Neuronal stem cell (in vitro differentiated cells): ENCODE data around the gene TRIM10.

ENCODE experiments used
- DNase-seq: peaks from one replicate; pipeline ENCODE4 v3.0.0-alpha.2; 2013; ENCODE audit warnings: low spot score
- H2AFZ ChIP-seq: one replicate; pipeline ENCODE4 v1.6.1; 2013; ENCODE audit warnings: mild to moderate bottlenecking, low read length, inconsistent platforms
- H2AK5ac ChIP-seq: 2 replicates; pipeline ENCODE4 v1.6.1; 2013; ENCODE audit warnings: low read depth, mild to moderate bottlenecking, inconsistent platforms, low read length, moderate library complexity, mixed read lengths
- H2BK120ac ChIP-seq: 2 replicates; pipeline ENCODE4 v1.6.1; 2013; ENCODE audit warnings: low read depth, mild to moderate bottlenecking, inconsistent platforms, low read length, moderate library complexity, mixed read lengths
- H2BK12ac ChIP-seq: one replicate; pipeline ENCODE4 v1.6.1; 2013; ENCODE audit warnings: low read length, inconsistent platforms
- H2BK15ac ChIP-seq: 2 replicates; pipeline ENCODE4 v1.6.1; 2013; ENCODE audit warnings: mild to moderate bottlenecking, low read length, inconsistent platforms, mixed read lengths
- H2BK5ac ChIP-seq: one replicate; pipeline ENCODE4 v1.6.1; 2013; ENCODE audit warnings: inconsistent platforms, mild to moderate bottlenecking, low read length, moderate library complexity
- H3K14ac ChIP-seq: one replicate; pipeline ENCODE4 v1.6.1; 2013; ENCODE audit warnings: low read length, inconsistent platforms
- H3K18ac ChIP-seq: 2 replicates; pipeline ENCODE4 v1.6.1; 2013; ENCODE audit warnings: low read length, inconsistent platforms
- H3K23ac ChIP-seq: 2 replicates; pipeline ENCODE4 v1.6.1; 2013; ENCODE audit warnings: low read depth, mild to moderate bottlenecking, mixed read lengths, low read length, inconsistent platforms; ENCODE audit not compliant: poor library complexity
- H3K27ac ChIP-seq: replicated peaks from 3 replicates; pipeline ENCODE4 v1.5.1; 2013; ENCODE audit warnings: low read length, inconsistent platforms
- H3K27me3 ChIP-seq, 3 experiments: 2 replicates each; pipeline ENCODE4 v1.6.1; 2013; ENCODE audit warnings: low read length in 3 of 3, mild to moderate bottlenecking in 2 of 3, inconsistent platforms in 1 of 3, low read depth in 1 of 3, mixed read lengths in 1 of 3, moderate library complexity in 1 of 3; ENCODE audit not compliant: control insufficient read depth in 3 of 3, insufficient read depth in 3 of 3
- H3K36me3 ChIP-seq, 2 donors: replicated peaks in 1 of 2; 2 replicates each; pipeline ENCODE4 v1.6.1; 2013; ENCODE audit warnings: low read length in 2 of 2; ENCODE audit not compliant: control insufficient read depth in 2 of 2, insufficient read depth in 2 of 2
- H3K4ac ChIP-seq: 2 replicates; pipeline ENCODE4 v1.6.1; 2013; ENCODE audit warnings: inconsistent platforms, mild to moderate bottlenecking, low read length, moderate library complexity
- H3K4me1 ChIP-seq, 2 donors: 1 replicate in 1 of 2; 2 replicates in 1 of 2; pipeline ENCODE4 v1.6.1; 2013; ENCODE audit warnings: low read length in 2 of 2, low read depth in 1 of 2; ENCODE audit not compliant: control insufficient read depth in 2 of 2, insufficient read depth in 1 of 2
- H3K4me2 ChIP-seq: one replicate; pipeline ENCODE4 v1.6.1; 2013; ENCODE audit warnings: mild to moderate bottlenecking, low read length, inconsistent platforms; ENCODE audit not compliant: insufficient read depth, poor library complexity, severe bottlenecking
- H3K4me3 ChIP-seq, 2 donors: 2 replicates each; pipeline ENCODE4 v1.5.1; 2013; ENCODE audit warnings: low read length in 2 of 2, mild to moderate bottlenecking in 2 of 2, inconsistent platforms in 1 of 2, moderate library complexity in 1 of 2
- H3K79me1 ChIP-seq: one replicate; pipeline ENCODE4 v1.6.1; 2013; ENCODE audit warnings: low read depth, mild to moderate bottlenecking, inconsistent platforms, low read length, moderate library complexity
- H3K9ac ChIP-seq: one replicate; pipeline ENCODE4 v1.6.1; 2013; ENCODE audit warnings: mild to moderate bottlenecking, low read depth, low read length, inconsistent platforms; ENCODE audit not compliant: poor library complexity
- H3K9me3 ChIP-seq, 2 donors: replicated peaks in 1 of 2; 2 replicates each; pipeline versions ENCODE3 to v1.6.1; 2013; ENCODE audit warnings: low read length in 2 of 2, mild to moderate bottlenecking in 2 of 2, inconsistent platforms in 1 of 2, low read depth in 1 of 2, mixed read lengths in 1 of 2, moderate library complexity in 1 of 2; ENCODE audit not compliant: control insufficient read depth in 2 of 2, insufficient read depth in 1 of 2
- H4K8ac ChIP-seq: one replicate; pipeline ENCODE4 v1.6.1; 2013; ENCODE audit warnings: low read depth, mild to moderate bottlenecking, inconsistent platforms, low read length, moderate library complexity
- H4K91ac ChIP-seq: one replicate; pipeline ENCODE4 v1.6.1; 2013; ENCODE audit warnings: low read length, low read depth, mild to moderate bottlenecking, inconsistent platforms; ENCODE audit not compliant: poor library complexity
- WGBS, 2 donors: extraction: QIAGEN DNeasy Blood & Tissue Kit; methylation state at CpG; one replicate each; pipeline ENCODE4 v1.1.7; 2013; ENCODE audit warnings: missing lambda C conversion rate in 2 of 2, mixed read lengths in 1 of 2; ENCODE audit not compliant: insufficient read length in 2 of 2, insufficient replicate concordance in 1 of 2; ENCODE audit errors: extremely low coverage in 2 of 2; 5-methylcytosine and 5-hydroxymethylcytosine counted together

The TRIM10 gene

DNA sequence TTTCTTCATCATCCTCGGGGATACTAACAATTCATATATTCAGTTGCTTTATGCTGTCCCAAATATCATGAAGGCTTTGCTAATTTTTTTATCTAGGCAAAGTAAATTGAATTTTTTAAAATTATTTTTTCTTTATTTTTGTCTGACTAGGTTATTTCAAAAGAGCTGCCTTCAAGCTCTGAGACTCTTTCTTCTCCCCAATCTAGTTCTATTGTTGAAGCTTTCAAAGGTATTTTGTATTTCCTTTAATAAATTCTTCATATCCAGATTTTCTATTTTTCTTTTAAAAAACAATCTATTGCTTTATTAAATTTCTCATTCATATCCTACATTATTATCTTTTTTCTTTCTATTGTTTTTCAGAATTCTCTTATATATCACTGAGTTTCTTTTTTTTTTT, 19.1 kb upstream of the TRIM10 start:
- H3K23ac ChIP-seq, result no peak overlapping the region
- no peak overlapping the region for H2AK5ac ChIP-seq
- no peak overlapping the region for H3K18ac ChIP-seq
- H2BK5ac ChIP-seq, result no peak overlapping the region
- no peak overlapping the region for H4K8ac ChIP-seq
- no peak overlapping the region for H3K4ac ChIP-seq
- no peak overlapping the region for H3K14ac ChIP-seq
- DNase-seq, result no peak
- no peaks in the 10 kb centered on the region for H3K79me1 ChIP-seq
- WGBS, 2 donors, result no CpG with 5 or more reads among the region's 1 CpG
- H3K4me2 ChIP-seq, result no peak overlapping the region
- H2AFZ ChIP-seq, result no peak overlapping the region
- peaks cover 6 to 8% of the 10 kb centered on the region in 2 donors for H3K9me3 ChIP-seq
- no peaks in the 10 kb centered on the region for H3K4me1 ChIP-seq
- peaks cover 0 to 13% (median 0%) of the 10 kb centered on the region in 3 experiments for H3K27me3 ChIP-seq
- H3K36me3 ChIP-seq, result peaks cover 0 to 8% of the 10 kb centered on the region in 2 donors
- no peak overlapping the region for H2BK15ac ChIP-seq
- no peak overlapping the region for H2BK12ac ChIP-seq
- no peak overlapping the region for H2BK120ac ChIP-seq
- H3K9ac ChIP-seq, result no peak overlapping the region
- H3K4me3 ChIP-seq, result no peak overlapping the region
- H3K27ac ChIP-seq, result no peak overlapping the region
- no peak overlapping the region for H4K91ac ChIP-seq

GRCh38 chr6:30178837-30179236, 17.8 kb upstream of the TRIM10 start:
- no CpG with 5 or more reads among the region's 1 CpG for WGBS, 2 donors
- Histone ChIP-seq H2BK12ac (no peak overlapping the region), H3K4me1 (no peaks in the 10 kb centered on the region)

DNA sequence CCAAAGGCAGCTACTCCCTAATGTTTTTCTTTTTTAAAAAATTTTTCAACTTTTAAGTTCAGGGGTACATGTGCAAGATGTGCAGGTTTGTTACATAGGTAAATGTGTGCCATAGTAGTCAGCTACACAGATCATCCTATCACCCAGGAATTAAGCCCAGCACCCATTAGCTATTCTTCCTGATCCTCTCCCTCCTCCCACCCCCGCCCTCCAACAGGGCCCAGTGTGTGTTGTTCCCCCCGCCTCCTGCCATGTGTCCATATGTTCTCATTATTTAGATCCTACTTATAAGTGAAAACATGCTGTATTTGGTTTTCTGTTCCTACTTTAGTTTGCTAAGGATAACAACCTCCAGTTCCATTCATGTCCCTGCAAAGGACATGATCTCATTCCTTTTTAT, 14.8 kb upstream of the TRIM10 start:
- Histone ChIP-seq H4K8ac (no peak overlapping the region), H3K27me3 (peaks cover 0 to 55% (median 17%) of the 10 kb centered on the region in 3 experiments), H3K4me2 (no peak overlapping the region), H3K4ac (no peak overlapping the region), H3K18ac (no peak overlapping the region), H3K79me1 (no peaks in the 10 kb centered on the region), H3K14ac (no peak overlapping the region), H2AFZ (no peak overlapping the region), H3K9ac (no peak overlapping the region), H3K36me3 (no peaks in the 10 kb centered on the region), H2BK12ac (no peak overlapping the region), H2BK15ac (no peak overlapping the region), H3K9me3 (peaks cover 0 to 8% of the 10 kb centered on the region in 2 donors), H4K91ac (no peak overlapping the region), H2AK5ac (no peak overlapping the region), H3K23ac (no peak overlapping the region), H3K27ac (no peak overlapping the region), H3K4me1 (peaks cover 0 to 2% of the 10 kb centered on the region in 2 donors), H3K4me3 (no peak overlapping the region), H2BK5ac (no peak overlapping the region), H2BK120ac (no peak overlapping the region)
- WGBS, 2 donors, result no CpG with 5 or more reads among the region's 2 CpGs
- no peak for DNase-seq

More at GRCh38 chr6:30178837-30179236, 17.8 kb upstream of the TRIM10 start:
- H3K14ac ChIP-seq, result no peak overlapping the region
- no peak overlapping the region for H4K8ac ChIP-seq
- H3K4me2 ChIP-seq, result no peak overlapping the region
- H3K23ac ChIP-seq, result no peak overlapping the region
- no peak overlapping the region for H4K91ac ChIP-seq
- peaks cover 6 to 8% of the 10 kb centered on the region in 2 donors for H3K9me3 ChIP-seq
- H2BK120ac ChIP-seq, result no peak overlapping the region
- H3K4me3 ChIP-seq, result no peak overlapping the region
- no peak overlapping the region for H3K9ac ChIP-seq
- peaks cover 0 to 26% (median 0%) of the 10 kb centered on the region in 3 experiments for H3K27me3 ChIP-seq
- no peak overlapping the region for H2AK5ac ChIP-seq
- no peaks in the 10 kb centered on the region for H3K79me1 ChIP-seq
- H2BK5ac ChIP-seq, result no peak overlapping the region
- H2BK15ac ChIP-seq, result no peak overlapping the region
- H3K4ac ChIP-seq, result no peak overlapping the region
- no peak overlapping the region for H2AFZ ChIP-seq
- DNase-seq, result no peak
- no peak overlapping the region for H3K18ac ChIP-seq
- H3K27ac ChIP-seq, result no peak overlapping the region
- H3K36me3 ChIP-seq, result no peaks in the 10 kb centered on the region

GRCh38 chr6:30172681-30173080, 11.7 kb upstream of the TRIM10 start:
- Histone ChIP-seq H2BK15ac (no peak overlapping the region), H3K18ac (no peak overlapping the region), H2AFZ (no peak overlapping the region), H3K14ac (no peak overlapping the region), H2AK5ac (no peak overlapping the region), H3K27ac (no peak overlapping the region), H4K91ac (no peak overlapping the region), H3K9ac (no peak overlapping the region), H2BK5ac (no peak overlapping the region), H3K27me3 (peaks cover 0 to 80% (median 25%) of the 10 kb centered on the region in 3 experiments), H3K4me1 (peaks cover 0 to 2% of the 10 kb centered on the region in 2 donors), H4K8ac (no peak overlapping the region), H3K79me1 (no peaks in the 10 kb centered on the region), H2BK12ac (no peak overlapping the region), H3K4me3 (no peak overlapping the region), H3K9me3 (no peaks in the 10 kb centered on the region), H3K23ac (no peak overlapping the region), H3K36me3 (no peaks in the 10 kb centered on the region), H2BK120ac (no peak overlapping the region), H3K4me2 (peak overlapping the region; percentile 59), H3K4ac (no peak overlapping the region)
- no peak for DNase-seq
- no CpG with 5 or more reads among the region's 4 CpGs for WGBS, 2 donors
